Left renal cortex interstitium (tissue), 4 donors: ENCODE results near the gene GMPR. TPM values are rescaled to one million over a fixed set of nuclear protein-coding genes. Genes with fewer than 3 reads are reported as not detected.
A peak's percentile ranks its signal among the peaks of the same experiment; 100 is the strongest.
"Not testable (repeated sequence)": the region's sequence is repeated elsewhere in the genome, so short reads cannot be mapped to it uniquely, and the experiment has no call there.

Source experiments
- DNase-seq, 4 donors: peaks; one replicate each; pipeline ENCODE4 v3.0.0-alpha.2; 2013; ENCODE audit warnings: low read depth in 4 of 4, low spot score in 2 of 4, missing footprints in 1 of 4
- polyA plus RNA-seq, 4 donors: library from polyadenylated mRNA; unstranded; fragments of 120-200 nt; gene quantifications; one replicate each; pipeline ENCODE4 v1.2.1, GENCODE V29; 2013; ENCODE audit not compliant: insufficient read length in 4 of 4

Gene GMPR
- polyA plus RNA-seq, 4 donors: 12.2 to 15.0 (median 14.0) TPM

DNA sequence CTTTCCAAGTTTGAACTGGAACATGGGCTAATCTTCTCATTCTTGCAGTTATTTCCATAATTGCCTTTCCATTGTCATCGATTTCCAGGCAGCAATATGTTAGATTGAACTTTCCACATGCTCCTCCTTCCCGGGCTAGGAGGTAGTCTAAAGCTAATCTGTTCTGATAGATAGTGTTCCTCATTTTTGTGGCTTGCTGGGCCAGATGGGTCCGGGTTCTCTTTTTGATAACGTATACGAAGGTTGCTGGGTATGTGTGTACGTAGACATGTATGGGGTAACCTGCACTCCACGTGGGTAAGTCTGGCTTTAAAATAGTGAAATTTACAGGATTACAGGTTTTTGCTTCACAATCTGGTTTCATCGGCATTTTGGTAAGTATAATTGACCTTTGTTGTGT lies 14.0 kb upstream of the GMPR start:
- no peak for DNase-seq

DNA sequence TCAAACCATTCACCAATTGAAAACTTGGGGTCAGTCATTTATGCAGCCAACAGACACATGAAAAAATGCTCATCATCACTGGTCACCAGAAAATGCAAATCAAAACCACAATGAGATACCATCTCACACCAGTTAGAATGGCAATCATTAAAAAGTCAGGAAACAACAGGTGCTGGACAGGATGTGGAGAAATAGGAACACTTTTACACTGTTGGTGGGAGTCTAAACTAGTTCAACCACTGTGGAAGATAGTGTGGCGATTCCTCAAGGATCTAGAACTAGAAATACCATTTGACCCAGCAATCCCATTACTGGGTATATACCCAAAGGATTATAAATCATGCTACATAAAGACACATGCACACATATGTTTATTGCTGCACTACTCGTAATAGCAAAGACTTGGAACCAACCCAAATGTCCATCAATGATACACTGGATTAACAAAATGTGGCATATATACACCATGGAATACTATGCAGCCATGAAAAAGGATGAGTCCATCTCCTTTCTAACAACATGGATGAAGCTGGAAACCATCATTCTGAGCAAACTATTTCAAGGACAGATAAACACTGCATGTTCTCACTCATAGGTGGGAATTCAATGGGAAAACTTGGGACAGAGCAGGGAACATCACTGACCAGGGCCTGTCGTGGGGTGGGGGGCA lies 13.2 kb upstream of the GMPR start:
- DNase-seq: not testable (repeated sequence)

DNA sequence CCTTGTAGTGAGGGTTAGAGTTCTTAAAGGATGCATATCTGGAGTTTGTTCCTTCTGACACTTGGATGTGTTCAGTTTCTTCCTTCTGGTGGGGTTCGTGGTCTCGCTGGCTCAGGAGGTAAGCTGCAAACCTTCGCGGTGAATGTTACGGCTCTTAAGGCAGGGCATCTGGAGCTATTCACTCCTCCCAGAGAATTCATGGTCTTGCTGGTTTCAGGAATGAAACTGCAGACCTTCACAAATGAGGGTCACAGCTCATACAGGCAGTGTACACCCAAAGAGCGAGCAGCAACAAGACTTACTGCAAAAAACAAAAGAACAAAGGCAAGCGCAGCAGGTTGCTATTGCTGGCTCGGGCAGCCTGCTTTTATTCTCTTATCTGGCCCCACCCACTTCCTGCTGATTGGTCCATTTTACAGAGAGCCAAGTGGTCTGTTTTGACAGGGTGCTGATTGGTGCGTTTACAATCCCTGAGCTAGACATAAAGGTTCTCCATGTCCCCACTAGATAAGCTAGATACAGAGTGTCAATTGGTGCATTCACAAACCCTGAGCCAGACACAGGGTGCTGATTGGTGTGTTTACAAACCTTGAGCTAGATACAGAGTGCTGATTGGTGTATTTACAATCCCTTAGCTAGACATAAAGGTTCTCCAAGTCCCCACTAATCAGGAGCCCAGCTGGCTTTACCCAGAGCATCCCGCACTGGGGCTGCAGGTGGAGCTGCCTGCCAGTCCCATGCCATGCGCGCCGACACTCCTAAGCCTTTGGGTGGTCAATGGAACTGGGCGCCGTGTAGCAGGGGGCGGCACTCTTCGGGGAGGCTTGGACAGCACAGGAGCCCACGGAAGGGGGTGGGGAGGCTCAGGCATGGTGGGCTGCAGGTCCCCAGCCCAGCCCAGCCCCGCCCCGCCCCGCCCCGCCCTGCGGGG lies 12.0 kb upstream of the GMPR start:
- not testable (repeated sequence) for DNase-seq

DNA sequence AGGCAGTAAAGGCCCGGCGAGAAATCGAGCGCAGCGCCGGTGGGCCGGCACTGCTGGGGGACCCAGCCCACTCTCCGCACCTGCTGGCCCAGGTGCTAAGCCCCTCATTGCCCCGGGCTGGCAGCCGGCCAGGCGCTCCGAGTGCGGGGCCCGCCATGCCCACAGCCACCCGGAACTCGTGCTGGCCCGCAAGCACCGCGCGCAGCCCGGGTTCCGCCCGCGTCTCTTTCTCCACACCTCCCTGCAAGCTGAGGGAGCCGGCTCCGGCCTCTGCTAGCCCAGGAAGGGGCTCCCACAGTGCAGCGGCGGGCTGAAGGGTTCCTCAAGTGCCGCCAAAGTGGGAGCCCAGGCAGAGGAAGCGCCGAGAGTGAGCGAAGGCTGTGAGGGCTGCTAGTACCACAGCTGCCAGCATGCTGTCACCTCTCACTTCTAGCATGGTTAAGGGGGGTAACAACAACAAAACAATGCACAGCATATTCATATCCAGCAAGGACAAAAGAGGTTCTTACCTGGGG lies 11.3 kb upstream of the GMPR start:
- no peak for DNase-seq

DNA sequence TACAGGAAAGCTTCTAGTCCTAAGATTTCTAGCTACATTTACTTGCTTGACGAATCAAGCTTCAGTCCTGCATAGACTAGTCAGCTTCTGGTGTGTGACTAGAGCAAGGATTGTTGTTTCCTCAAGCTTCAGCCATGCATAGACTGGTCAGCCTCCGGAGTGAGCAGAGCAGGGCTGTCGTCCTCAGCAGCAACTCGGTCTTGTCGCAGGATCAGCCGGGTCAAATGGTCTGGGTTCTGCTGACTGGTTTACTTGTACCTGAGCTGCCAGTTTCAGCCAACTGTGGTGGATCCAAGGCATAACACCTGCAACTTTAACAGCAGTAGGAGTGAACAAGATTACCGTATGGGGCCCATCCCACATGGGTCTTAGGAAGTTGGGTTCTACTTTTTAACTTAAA lies 10.8 kb upstream of the GMPR start:
- no peak for DNase-seq

DNA sequence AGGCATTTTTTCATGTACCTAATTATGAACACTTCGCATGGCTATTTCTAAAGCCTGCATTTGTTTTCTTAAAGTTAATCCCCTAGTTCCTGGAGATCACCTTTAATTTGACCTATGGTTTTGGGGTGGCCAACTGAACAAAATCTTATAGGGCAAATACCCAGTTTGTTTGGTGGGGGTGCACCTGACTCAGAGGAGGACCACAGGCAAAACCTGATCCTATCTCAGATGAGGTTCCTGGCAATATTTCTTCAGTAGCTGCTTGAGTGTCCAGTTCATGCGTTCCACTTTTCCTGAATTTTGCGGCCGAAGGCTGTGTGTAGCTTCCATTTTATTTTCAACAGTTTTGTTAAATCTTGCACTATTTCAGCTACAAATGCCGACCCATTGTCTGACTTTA lies 10.3 kb upstream of the GMPR start:
- no peak for DNase-seq

DNA sequence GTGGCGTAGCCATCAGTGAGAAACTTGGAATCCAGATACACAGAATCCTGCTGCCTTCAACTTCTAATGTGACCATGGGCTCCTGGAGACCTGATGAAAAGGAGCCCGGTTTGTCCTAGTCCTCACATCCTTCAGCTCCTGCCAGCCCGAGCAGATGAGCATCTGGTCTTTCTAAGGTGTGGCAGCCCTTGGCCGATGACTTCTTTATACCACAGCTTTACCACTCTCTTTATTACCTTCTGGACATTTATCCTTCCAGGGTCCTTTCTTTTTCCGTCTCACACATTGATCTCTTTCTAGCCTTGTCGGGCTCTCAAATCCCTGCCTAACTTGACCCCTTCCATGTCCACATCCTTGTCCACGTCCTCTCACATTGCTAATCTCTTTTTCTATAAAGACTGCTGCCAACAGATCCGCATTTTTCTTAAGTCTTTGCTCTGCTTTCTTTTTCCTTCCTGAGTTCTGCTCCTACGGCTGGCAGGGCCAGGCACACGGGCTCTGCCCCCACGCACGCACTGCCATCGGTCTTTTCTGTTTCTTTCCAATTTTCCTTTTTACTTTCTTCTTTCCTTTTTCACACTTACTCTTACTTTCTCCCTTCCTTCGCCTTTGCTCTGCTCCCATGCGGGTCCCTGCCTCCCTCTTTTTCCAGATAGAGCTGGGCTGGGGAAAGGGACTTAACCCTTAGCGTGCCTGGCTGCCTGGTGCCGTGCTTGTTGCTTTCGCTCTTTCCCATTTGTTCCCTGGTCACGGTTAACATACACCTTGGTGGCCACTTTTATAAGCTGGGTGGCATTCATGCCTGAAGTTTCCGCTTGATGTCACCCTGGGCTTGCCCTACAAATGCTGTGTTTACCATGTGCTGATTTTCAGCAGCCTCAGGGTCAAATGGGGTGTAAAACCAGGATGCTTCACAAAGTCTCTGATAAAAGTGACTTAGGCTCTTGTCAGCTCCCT lies 9.4 kb upstream of the GMPR start:
- DNase-seq: no peak

DNA sequence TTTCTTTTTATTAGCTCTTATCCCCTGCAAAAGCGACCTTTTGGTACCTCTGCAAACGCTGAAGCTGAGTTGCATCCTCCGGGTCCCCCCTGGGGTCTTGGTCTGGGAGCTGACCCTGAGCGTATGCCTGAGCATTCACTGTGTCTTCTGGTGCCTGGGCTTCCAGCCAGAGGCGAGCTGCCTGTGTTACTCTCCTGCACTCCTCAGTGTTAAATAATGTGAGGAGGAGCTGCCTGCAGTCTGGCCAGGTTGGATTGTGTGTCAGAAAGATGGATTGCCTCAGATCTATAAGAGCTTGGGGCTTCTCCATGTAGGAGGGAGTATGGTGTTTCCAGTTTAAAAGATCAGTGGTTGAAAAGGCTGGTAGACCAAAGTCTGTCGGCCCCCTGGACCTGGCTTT lies 8.7 kb upstream of the GMPR start:
- no peak for DNase-seq

DNA sequence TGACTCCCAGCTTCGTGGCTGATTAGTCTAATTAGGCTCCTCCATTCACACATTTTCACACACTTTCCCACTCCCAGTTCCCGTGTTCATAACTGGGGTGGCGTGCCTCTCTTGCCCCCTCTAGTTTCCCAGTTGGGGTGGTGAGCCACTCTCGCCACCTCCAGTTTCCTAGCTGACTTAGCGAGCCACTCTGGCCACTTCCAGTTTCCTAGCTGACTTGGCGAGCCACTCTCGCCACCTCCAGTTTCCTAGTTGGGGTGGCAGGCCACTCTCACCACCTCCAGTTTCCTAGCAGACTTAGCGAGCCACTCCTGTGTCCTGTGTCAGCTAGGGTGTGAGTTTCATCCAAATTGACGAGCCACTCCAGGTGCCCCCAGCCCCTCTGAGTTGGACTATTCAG lies 7.4 kb upstream of the GMPR start:
- no peak for DNase-seq

DNA sequence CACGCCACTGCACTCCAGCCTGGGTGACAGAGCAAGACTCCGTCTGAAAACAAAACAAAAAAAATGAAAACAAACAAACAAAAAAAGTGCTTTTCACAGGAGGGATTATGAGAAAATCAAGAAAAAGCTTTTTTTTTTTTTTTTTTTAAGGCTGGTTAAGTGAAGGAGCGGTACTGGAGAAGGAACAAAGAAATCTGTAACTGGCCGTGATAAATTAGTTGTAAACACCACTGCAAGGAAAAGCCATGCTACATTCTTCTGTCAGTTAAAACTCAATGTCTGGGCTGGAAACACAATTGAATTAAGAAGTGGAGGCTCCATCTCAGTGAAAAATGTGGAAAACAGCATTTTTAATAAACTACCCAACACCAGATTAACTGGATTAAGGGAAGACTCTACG lies 6.3 kb upstream of the GMPR start:
- DNase-seq: no peak

DNA sequence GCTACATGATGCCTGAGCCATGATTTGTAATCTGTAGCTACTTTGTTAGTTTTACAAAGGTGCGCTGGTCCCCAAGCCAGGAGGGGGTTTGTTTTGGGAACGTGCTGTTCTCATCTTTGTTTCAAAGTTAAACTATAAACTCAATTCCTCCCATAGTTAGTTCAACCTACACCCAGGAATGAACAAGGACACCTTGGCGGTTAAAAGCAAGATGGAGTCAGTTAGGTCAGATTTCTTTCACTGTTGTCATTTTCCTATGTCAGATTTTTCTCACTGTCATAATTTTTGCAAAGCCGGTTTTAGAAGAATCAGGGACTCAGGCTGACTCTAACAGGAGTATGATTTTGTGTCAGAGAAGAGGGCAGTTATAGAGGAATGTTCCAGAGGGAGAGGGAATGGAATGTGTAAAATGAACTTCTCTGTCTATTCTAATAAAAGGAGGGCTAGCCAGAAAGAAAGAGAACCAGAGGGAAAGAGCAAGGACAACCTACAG lies 2.3 kb upstream of the GMPR start:
- no peak for DNase-seq

DNA sequence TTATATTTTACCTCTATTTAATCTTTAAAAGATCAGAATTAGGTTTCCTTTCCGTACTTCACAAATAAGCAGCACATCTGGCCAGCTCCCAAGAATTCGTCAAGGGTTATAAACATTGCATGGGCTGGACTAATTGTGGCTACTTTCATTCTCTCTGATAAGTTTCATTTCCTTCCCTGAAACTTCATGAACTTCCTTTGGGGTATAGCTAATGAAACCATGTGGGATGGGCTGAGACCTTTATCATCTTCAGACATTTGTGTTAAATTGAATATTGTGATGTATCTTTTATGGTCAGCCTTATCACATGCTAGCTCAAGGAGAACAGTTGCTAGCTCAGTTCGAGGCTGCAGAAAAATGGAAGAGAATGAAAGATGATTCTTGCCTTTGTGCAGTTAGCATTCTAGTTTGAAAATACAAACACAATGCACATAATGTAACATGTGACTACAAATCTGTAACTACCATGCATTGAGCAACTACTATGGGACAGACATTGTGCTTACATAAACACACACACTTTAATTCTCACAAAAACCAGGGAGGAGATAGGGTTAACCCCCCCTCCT lies 1.7 kb upstream of the GMPR start:
- peak in 1 of 4 donors; percentile 89 for DNase-seq

DNA sequence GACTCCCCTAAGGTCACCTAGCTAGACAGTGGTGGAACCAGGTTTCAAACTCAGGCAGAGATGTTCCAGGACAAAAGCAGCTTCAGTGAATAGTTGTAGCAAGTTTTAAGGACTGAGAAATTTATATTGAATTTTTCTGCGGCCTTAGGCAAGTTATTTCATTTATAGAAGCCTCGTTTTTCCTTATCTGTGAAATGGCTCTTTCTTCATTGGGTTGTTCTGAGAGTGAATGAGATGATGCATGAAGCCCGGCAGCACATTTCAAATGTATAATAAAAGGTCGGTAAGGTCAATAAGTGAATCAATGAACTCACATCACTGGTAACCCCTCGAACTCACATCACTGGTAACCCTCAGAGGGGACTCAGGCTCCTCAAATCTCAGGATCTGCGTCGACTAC lies 1.1 kb upstream of the GMPR start:
- DNase-seq: no peak

DNA sequence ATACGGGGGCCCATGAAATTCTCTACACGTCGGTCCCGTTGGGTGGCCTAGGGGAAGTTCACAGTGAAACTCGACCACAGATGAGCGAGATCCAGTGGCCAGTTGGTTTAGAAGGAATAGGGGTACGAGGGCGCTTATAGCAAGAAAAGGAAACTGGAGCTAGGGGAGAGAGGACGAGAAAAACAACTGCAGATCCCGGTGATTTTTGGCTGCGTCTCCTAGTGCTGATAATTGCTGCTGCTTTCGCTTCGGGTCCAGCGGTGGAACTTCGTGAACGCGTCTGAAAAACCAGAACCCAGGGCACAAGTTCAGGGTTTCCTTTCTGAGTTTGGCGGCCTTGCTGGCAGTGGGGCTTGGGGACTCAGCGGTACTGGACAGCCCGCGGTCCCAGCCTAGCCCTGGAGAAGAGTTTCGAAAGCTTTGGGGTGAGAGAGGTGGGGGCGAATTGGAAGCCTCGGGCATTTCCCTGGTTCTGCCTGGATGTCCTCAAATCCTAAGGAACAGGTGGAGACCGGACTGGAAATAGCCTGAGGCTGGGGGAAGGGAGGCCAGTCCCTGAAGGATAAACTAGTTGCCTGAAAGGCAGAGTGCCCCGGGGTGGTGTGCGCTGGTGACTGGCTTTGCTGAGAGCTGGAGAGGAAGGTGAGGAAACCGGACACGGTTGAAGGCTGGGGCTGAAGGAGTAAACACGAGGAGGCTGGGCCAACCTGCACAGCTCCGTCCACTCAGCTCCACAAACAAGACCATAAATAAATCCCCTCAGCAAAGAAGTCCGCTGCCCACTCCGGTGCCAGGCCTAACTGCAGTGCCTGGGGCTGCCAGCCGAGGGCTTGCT lies 793 bp downstream of the GMPR start:
- no peak for DNase-seq

DNA sequence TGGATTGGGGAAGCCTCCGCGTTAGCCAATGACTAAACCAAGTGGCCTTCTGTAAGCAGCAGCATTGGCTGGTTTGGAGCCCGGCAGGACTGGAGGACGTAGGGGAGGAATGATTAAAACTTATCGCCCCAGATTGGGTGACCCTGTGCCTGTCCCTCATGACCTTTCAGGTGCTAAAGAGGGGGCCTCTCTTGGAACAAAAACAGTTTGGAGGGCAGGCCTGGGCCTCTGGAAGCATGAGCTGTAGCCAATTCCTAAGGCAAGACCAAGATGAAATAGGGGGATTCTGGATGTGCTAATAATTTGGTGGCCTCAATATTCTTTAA lies 1.4 kb downstream of the GMPR start:
- no peak for DNase-seq

DNA sequence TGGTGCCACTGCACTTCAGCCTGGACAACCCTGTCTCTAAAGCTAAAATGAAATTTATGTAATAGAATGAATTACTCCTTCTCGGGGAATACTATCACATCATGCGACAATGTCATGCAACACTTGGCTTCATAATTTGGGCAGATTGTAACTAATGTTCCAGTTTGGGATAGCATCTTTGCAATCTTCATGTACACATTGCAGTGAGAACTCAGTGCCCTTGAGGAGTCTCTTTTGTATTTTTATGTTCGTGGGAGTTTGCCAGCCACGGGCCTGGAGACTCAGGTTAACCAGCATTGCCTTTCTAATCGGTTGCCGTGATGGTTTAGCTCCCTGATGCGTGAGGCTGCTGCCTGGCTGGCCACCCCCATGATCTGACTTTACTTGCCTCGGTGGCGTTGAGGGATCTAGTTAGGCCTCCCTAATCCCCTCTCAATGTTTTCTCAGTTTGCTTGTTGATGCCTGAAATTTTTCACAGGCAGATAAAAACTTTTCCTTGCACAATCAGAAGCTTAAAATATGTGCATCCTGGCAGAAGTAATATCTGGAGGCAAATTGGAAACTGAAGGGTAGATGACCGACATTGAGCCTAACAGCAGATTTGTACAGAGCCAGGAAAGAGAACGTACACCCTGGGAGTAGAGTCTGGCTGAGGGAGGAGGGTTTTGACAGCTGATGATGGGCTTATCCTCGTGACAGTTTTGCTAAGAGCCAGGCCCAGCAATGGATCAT lies 2.4 kb downstream of the GMPR start:
- DNase-seq: no peak

DNA sequence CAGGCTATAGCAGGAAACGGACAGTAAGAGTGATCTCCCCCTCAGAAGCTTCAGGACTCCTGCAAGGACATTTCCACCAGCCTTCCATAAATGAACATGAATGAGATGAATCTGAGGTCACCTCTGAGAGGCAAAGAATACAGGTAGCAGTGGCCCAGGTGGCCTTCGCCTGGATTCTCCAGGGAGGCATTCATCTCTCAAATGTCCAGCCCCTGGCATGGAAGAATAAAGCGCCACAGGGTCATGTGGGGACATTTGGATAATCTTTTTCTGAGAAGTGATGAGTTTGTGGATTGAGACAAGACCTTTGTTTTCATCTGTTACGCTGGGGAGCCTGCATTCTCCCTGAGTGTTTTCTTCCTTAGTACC lies 2.9 kb downstream of the GMPR start:
- no peak for DNase-seq

DNA sequence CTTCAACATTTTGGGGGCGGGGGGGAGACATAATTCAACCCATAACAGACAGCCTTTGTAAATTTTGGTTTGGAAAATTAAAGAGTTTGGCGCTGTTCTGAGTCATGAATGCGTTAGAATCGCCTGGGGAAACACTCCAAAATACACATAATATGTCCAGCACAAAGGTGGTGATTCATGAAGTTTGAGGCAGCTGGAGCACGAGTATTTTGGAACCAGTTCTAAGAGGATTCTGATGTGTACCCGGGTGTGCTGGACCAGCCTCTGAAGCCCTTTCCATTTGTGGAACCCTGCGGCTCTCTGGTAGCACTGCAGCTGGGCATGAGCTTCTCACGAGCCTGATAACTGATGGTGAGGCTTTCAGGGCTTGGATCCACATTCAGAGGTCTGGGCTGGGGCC lies 4.7 kb downstream of the GMPR start:
- DNase-seq: no peak

DNA sequence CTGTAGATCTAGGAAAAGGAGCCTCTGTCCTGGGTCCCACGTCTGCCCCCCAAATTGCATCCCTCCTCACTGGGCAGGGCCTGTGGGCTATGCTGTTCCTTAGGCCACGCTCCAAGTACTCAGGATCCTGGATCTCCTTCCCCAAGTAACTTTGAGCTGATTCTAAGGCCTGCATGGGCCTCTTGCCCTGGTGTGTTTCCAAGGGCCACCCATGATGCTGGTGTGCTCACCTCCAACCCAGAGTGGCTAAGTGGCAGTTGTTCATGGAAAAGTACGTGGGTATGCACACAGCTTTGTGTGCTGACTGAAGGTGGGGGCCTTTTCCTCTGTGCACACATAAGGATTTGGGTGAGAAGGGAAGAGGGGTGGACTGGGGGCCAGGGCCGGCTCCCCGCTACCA lies 5.3 kb downstream of the GMPR start:
- DNase-seq: no peak
